GM12891 (cell line): ENCODE measurements around the gene SAMD8.
"Not testable (repeated sequence)": the region's sequence is repeated elsewhere in the genome, so short reads cannot be mapped to it uniquely, and the experiment has no call there.

Experiments
- POLR2A ChIP-seq: IDR thresholded peaks from 2 replicates; pipeline ENCODE4 v1.6.1; 2011; ENCODE audit warnings: low read depth, low read length, control low read depth
- POLR2AphosphoS5 ChIP-seq: IDR thresholded peaks from 2 replicates; pipeline ENCODE4 v1.6.1; 2011; ENCODE audit warnings: low read depth, low read length, control low read depth
- SPI1 ChIP-seq: IDR thresholded peaks from 2 replicates; pipeline ENCODE4 v1.6.1; 2011; ENCODE audit warnings: low read depth, low read length, control low read depth
- TAF1 ChIP-seq: IDR thresholded peaks from 2 replicates; pipeline ENCODE4 v1.6.1; 2011; ENCODE audit warnings: low read depth, low read length, control low read depth

DNA sequence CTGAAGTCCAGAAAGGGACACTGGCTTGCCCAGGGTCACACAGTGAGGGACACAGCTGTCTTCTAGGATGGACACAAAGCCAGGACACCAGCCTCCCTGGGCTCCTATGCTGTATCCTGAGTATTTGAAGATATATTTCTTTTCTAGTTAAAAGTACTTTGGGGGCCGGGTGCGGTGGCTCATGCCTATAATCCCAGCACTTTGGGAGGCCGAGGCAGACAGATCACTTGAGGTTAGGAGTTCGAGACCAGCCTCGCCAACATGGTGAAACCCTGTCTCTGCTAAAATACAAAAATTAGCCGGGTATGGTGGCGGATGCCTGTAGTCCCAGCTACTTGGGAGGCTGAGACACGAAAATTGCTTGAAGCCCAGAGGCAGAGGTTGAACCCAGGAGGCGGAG, 4.6 kb upstream of the SAMD8 start:
- TF ChIP-seq POLR2AphosphoS5, TAF1, SPI1, POLR2A: not testable (repeated sequence)
